NCI-H69 (cell line): ENCODE data around the gene MYF5.

Experiments
- DNase-seq: peaks from one replicate; lab custom pipeline; 2025; lab: John Stamatoyannopoulos, UW

Gene MYF5

DNA sequence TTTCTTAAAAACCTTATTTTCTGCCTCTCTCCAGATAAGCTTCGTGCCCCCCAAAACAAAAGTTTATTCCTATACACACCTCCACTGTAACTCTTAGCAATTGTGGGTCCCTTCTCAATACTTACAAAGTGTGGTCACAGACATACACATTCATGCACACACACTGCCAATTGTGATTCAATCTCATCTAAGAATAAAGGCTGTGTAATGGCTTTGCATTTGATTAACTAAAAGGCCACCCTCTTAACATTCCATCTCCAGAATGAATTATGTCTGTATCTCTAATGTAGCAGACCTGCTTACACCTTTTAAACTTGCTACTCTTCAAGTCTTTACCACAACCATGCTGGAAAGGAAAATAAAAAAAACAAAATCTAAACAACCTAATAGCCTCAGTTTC lies 49.5 kb downstream of the MYF5 start:
- peak; percentile 35 for DNase-seq

DNA sequence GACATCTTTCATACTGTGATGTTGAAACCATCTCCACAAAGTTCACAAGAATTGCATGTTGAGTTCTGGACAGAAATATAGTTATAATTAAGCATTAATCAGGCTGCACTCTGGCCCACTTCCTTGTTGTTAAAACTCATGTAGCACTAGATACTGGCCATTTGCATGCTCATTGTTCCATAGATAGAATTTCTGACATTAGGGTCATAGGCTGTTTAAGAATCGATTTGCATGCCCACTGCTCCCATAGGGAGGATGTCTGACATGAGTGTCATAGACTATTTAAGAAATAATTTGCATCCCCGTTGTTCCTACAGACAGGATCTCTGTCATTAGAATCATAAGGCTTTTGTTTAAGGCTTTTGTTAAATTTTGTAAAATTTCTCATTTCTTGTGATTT lies 50.2 kb downstream of the MYF5 start:
- DNase-seq, result peak; percentile 28
